Renal pelvis (tissue), 4 donors: ENCODE results near the gene DUSP16. TPM values are rescaled to one million over a fixed set of nuclear protein-coding genes. Genes with fewer than 3 reads are reported as not detected.

Experiments used
- DNase-seq: peaks from one replicate; pipeline ENCODE4 v3.0.0-alpha.2; 2013
- polyA plus RNA-seq, 3 donors: library from polyadenylated mRNA; unstranded; fragments of 120-200 nt; gene quantifications; one replicate each; pipeline ENCODE4 v1.2.1, GENCODE V29; 2013; ENCODE audit not compliant: insufficient read length in 3 of 3

Gene DUSP16
- polyA plus RNA-seq, 3 donors, result 24.1 to 28.4 (median 25.1) TPM

- DNase-seq, result no peak
Observed at GRCh38 chr12:12553208-12553785, 9.4 kb downstream of the DUSP16 start.

- DNase-seq, result no peak
Observed at GRCh38 chr12:12551115-12551514, 11.5 kb downstream of the DUSP16 start.

DNA sequence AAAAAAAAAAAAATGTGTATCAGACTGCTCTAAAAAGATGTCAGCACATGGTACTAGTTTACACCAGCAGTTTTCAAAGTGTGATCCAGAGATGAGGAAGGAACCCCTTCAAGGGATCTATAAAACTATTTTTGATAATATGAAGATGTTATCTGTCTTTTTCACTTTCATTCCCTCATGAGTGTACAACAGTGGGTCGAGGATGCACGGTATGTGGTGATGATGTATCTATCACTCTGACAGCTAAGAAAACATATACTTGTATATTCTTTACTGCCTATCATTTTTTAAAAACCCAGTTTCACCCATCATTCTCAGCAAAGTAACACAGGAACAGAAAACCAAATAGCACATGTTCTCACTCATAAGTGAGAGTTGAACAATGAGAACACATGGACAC, 12.4 kb downstream of the DUSP16 start:
- no peak for DNase-seq

GRCh38 chr12:12549426-12549825, 13.2 kb downstream of the DUSP16 start:
- DNase-seq, result no peak

GRCh38 chr12:12548713-12549112, 13.9 kb downstream of the DUSP16 start:
- DNase-seq, result no peak

DNA sequence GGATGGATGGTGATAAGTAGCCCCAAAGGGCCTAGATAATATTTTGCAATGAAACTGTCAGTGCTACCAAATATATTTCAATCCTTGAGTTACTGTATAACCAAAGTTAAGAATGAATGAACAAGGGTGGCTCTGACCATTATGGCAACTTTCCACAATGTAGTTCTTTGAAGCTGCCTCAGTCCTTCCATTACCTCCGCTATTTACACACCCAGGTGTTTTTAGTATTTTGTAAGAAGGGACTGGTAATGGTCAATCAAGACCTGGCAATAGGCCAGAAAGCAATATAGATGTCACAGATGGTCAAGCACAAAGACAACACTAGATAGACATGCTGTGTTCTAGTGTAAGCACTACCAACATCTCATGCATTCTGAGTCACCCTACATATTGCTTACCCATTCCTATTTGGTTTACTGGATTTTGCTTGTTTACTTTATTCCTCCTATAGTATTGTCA, 16.3 kb downstream of the DUSP16 start:
- no peak for DNase-seq

- no peak for DNase-seq
Observed at GRCh38 chr12:12543959-12544358, 18.7 kb downstream of the DUSP16 start.

- no peak for DNase-seq
Observed at GRCh38 chr12:12542964-12543363, 19.7 kb downstream of the DUSP16 start.

DNA sequence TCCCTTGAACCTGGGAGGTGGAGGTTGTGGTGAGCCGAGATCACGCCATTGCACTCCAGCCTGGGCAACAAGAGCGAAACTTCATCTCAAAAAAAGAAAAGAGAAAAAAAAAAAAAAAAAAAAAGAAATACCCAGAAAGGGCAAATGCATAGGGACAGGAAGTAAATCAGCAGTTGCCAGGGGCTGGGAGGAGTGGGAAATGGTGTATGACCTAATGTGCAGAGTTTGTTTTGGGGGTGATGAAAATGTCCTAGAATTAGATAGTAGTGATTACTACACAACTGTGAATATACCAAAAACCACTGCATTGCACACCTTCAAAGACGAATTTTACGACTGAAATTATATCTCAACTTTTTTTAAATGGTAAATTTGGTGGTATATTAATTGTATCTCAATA, 20.4 kb downstream of the DUSP16 start:
- DNase-seq, result no peak

GRCh38 chr12:12541782-12542181, 20.9 kb downstream of the DUSP16 start:
- no peak for DNase-seq

DNA sequence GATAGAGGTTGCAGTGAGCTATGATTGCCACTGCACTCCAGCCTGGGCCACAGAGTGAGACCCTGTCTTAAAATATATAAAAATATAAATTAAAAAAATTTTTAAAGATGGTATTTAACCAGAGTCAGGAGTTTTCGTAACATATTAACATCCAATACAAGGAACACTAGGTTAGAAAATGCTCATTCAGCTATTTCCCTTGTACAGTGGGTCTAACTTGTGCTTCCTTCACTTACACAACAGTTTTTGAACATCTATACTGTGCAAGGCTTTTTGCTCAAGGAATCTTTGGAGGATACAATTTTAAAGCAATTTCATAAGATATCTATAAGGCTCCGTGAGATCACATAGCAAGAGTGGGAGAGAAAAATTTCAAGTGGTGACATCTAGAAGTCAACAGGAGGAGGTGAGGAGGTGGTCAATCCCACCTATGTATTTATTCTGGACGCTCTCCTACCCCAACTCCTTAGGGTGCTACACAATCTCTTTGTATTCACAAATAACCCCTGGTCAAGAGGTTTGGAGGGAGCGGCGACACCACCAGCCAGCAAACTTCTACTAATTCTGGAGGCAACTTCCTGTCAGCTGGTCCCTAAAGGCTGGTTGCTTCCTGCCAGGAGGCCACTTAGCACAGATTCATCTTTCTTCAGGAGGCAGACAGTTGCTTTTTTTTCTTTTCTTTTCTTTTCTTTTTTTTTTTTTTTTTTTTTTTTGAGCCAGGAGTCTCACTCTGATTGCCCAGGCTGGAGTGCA, 22.2 kb downstream of the DUSP16 start:
- DNase-seq, result no peak

DNA sequence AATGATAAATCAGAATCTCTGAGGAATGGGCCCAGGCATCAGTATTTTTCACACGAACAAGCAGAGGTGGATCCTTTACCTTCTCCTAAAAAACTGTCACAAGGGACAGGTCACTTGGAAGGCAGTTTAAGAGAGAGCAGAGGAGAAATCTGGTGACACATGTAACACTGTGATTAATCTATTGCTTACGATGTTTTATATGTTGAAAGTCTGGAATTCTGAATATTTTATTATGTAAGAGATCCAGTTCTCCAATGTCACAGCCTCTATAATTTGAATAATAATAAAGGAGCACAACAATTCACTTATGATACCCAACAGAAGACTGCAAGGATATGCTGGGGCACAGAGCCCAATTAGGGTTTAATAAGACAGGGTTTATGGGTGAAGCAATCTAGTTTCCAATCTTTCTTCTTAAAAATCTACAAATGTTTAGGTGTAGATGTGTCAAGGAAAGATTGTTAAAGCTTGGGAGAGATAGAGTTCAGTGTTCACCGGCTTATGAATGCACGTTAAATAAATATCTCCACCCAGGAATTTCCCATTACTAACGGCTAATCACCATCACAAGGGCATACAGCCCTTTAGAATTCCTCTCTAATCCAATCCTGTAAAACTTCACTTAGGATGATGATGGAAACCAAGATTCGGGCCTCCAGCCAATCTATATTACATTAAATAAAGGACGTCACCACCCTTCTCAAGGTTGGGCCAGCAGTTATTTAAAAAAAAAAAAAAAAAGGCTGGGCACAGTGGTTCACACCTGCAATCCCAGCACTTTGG, 23.4 kb downstream of the DUSP16 start:
- no peak for DNase-seq

GRCh38 chr12:12538535-12538934, 24.1 kb downstream of the DUSP16 start:
- no peak for DNase-seq

GRCh38 chr12:12537421-12537820, 25.2 kb downstream of the DUSP16 start:
- DNase-seq, result no peak

DNA sequence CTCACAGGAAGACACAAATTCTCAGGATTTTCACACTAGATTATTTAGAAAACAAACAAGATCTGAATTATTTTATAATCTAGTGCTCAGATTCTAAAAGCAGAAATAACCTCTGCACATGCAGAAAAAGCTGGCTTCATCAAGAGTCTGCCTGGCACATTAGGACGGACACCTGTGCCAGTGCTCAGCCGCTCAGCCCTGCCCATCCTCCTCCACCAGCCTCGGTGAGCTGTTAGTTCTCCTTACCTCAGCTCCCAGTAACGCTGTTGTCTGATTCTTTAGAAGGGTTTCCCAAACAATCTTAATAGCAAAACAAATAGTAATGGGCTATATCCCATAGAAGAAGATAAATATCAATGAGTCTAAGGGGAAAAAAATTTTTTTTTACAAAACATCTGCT, 27.7 kb downstream of the DUSP16 start:
- DNase-seq, result no peak

GRCh38 chr12:12534166-12534866, 28.3 kb downstream of the DUSP16 start:
- DNase-seq, result no peak

DNA sequence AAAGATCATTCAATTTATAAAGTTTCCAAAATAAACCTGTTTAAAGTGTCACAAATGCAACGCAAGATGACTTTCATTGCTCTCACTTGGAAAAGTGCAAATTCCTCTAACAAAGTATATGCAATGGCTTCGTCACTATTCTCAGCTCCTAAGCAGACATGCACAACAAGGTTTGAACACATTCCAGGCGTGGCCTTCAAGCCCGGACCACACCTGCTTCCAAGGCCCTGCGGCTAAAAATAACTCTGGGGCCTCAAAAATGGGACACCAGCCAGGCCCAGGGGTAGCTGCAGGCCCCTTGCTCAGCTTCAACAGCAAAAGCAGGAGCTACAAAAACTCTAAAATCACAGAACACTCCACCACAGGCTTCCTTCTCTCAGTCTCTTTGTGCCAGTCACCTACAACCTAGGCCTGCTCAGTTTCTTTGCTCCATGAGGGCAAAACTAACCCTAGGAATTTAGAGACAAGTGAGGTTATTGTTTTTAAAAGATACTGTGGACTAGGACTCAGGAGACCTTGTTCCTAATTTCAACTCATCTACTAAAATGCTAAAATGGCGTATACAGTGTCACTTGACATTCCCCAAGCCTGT, 29.3 kb downstream of the DUSP16 start:
- DNase-seq, result peak; percentile 42

- no peak for DNase-seq
Observed at GRCh38 chr12:12531194-12531593, 31.5 kb downstream of the DUSP16 start.

DNA sequence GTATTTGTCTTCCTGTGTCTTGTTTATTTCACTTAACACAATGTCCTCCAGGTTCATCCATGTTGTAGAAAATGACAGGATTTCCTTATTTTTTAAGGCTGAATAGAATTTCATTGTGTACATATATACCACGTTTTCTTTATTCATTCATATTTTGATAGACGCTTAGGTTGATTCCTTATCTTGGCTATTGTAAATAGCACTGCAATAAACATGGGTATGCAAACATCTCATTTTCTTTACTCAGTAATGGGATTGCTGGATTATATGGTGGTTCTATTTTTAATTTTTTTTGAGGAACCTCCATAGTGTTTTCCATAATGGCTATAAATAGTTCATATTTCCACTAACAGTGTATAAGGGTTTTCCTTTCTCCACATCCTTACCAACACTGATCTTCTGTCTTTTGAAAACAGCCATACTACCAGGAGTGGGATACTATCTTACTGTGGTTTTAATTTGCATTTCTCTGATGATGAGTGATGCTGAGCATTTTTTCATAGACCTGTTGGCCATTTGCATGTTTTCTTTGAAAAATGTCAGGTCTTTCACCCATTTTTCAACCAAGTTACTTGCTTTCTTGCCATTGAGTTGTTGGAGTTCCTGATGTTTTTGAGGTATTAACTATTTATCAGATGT, 32.8 kb downstream of the DUSP16 start:
- DNase-seq, result no peak

- DNase-seq, result no peak
Observed at GRCh38 chr12:12528361-12529270, 34.0 kb downstream of the DUSP16 start.
